Measurements from ENCODE around the gene CSF3R. TPM values are rescaled to one million over a fixed set of nuclear protein-coding genes. Genes with fewer than 3 reads are reported as not detected.

The CSF3R gene
- total and polyA plus RNA-seq, 9 of the 15 experiments (the other 6 are each of a cell fraction or from before 2014, with no cell fraction given): 0.21 to 0.86 (median 0.40) TPM; not detected in 1

GRCh38 chr1:36436821-36437220, 45.9 kb downstream of the CSF3R start (continued):
- TF ChIP-seq ZNF407 (IDR thresholded peaks at IDR 0.05; ENCODE audit: low read depth) (no peak), NR1H2 (CRISPR knock-in tag; IDR thresholded peaks at IDR 0.05) (no peak), ZFX (CRISPR knock-in tag; IDR thresholded peaks at IDR 0.05) (no peak), MTF1 (CRISPR knock-in tag; IDR thresholded peaks at IDR 0.05; ENCODE audit: borderline replicate concordance) (no peak), CTCFL (IDR thresholded peaks at IDR 0.05; ENCODE audit: borderline replicate concordance, insufficient read depth, low read depth, low read length, poor library complexity, severe bottlenecking) (no peak), MTA3 (IDR thresholded peaks at IDR 0.05; ENCODE audit: borderline replicate concordance) (no peak), HEY1 (CRISPR knock-in tag; IDR thresholded peaks at IDR 0.05; ENCODE audit: borderline replicate concordance) (no peak), ZNF518B (CRISPR knock-in tag; IDR thresholded peaks at IDR 0.05) (no peak)

All from K562 (cell line).